GM18520 (cell line): ENCODE results near the gene TAF7L.

Experiments used
- ATAC-seq: cut with Tn5 transposase; IDR thresholded peaks from one replicate; pipeline ENCODE4 v1.9.1; 2021; ENCODE audit not compliant: unreplicated experiment

TAF7L gene

GRCh38 chrX:101223226-101223625 is 67.9 kb downstream of the TAF7L start:
- no peak for ATAC-seq

- no peak for ATAC-seq
Measured at GRCh38 chrX:101220662-101221260, 70.4 kb downstream of the TAF7L start.

GRCh38 chrX:101219864-101220346 is 71.2 kb downstream of the TAF7L start:
- no peak for ATAC-seq

- no peak for ATAC-seq
Measured at GRCh38 chrX:101219116-101219863, 71.8 kb downstream of the TAF7L start, which contains the start of gene DRP2. TSS of gene DRP2 (plus strand) at chrX:101219786. CDS start at chrX:101231648, 11,862 bp downstream.
